ENCODE data around the gene C1GALT1C1L.

- no peak for TF ChIP-seq CTCF (IDR thresholded peaks at IDR 0.05; ENCODE audit: borderline replicate concordance, extremely low read depth, low read length, poor library complexity, severe bottlenecking)
- TF ChIP-seq EZH2 (IDR thresholded peaks at IDR 0.05; ENCODE audit: borderline replicate concordance, low read depth, low read length, severe bottlenecking): no peak
Observed at GRCh38 chr2:43725711-43726246, 49.5 kb upstream of the C1GALT1C1L start.

Measured in DND-41 (cell line).